ENCODE measurements around the gene HNRNPK.
A peak's percentile ranks its signal among the peaks of the same experiment; 100 is the strongest.

HNRNPK gene

GRCh38 chr9:83934569-83935275 lies 45.3 kb downstream of the HNRNPK start:
- TF ChIP-seq CTCF (IDR thresholded peaks at IDR 0.05; ENCODE audit: low read depth, low read length): no peak
- H3K4me3 ChIP-seq (ENCODE audit: low read depth, low read length): no peak overlapping the region

- no peak overlapping the region for H3K4me3 ChIP-seq (ENCODE audit: low read depth, low read length)
- TF ChIP-seq CTCF (IDR thresholded peaks at IDR 0.05; ENCODE audit: low read depth, low read length): no peak
Observed at GRCh38 chr9:83933790-83934189, 46.2 kb downstream of the HNRNPK start.

GRCh38 chr9:83932851-83933250 lies 47.2 kb downstream of the HNRNPK start:
- no peak overlapping the region for H3K4me3 ChIP-seq (ENCODE audit: low read depth, low read length)
- TF ChIP-seq CTCF (IDR thresholded peaks at IDR 0.05; ENCODE audit: low read depth, low read length): no peak

DNA sequence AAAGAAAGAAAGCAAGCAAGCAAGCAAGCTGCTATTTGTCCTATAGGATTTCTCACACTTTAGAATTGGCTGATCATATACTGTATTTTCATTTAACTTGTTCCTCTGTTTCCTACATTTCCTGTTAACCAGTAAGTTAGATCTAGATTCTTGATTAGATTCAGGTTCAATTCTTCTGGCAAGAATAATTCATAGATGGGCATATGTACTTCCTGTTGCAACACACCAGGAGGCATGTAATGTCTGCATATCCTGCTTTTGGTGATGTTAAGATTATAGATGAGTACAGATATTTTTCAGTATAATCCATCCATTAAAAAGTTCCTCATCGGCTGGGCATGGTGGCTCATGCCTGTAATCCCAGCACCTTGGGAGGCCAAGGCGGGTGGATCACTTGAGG lies 48.0 kb downstream of the HNRNPK start:
- no peak overlapping the region for H3K4me3 ChIP-seq (ENCODE audit: low read depth, low read length)
- TF ChIP-seq CTCF (IDR thresholded peaks at IDR 0.05; ENCODE audit: low read depth, low read length): no peak

- no peak for TF ChIP-seq CTCF (IDR thresholded peaks at IDR 0.05; ENCODE audit: low read depth, low read length)
Observed at GRCh38 chr9:83930881-83931280, 49.1 kb downstream of the HNRNPK start.

GRCh38 chr9:83927591-83927990 lies 52.4 kb downstream of the HNRNPK start:
- no peak overlapping the region for H3K4me3 ChIP-seq (ENCODE audit: low read depth, low read length)
- no peak for TF ChIP-seq CTCF (IDR thresholded peaks at IDR 0.05; ENCODE audit: low read depth, low read length)

More at GRCh38 chr9:83930881-83931280, 49.1 kb downstream of the HNRNPK start:
- no peak overlapping the region for H3K4me3 ChIP-seq (ENCODE audit: low read depth, low read length)

GRCh38 chr9:83920927-83921707 lies 58.9 kb downstream of the HNRNPK start, which contains the start of gene KIF27:
Gene KIF27, minus strand, starts transcription at chr9:83921432. Its CDS starts 5,841 bp downstream, at chr9:83915591.
- 0 out of 2 replicates have a peak, but pooled peaks have one; percentile 26 for TF ChIP-seq CTCF (IDR thresholded peaks at IDR 0.05; ENCODE audit: low read depth, low read length)

More at GRCh38 chr9:83920927-83921707, 58.9 kb downstream of the HNRNPK start, which contains the start of gene KIF27:
- peak within 1 kb of the TSS; percentile 69 for H3K4me3 ChIP-seq (ENCODE audit: low read depth, low read length)

Measured in WI38 (cell line).